Calu3 (cell line): ENCODE measurements around the gene ODAD4. TPM values are rescaled to one million over a fixed set of nuclear protein-coding genes. Genes with fewer than 3 reads are reported as not detected.

Experiments
- BruUV-seq: library from RNA; stranded (reverse); fragments of 400-500 nt; replicated peaks from 2 replicates; lab custom pipeline; 2021; lab: Mats Ljungman, UMichigan
- CTCF ChIA-PET: fragments of 300-600 bp; sonication (Branson Sonifier 250); formaldehyde crosslinking; loops from one replicate; lab custom pipeline; 2022; ENCODE audit warnings: antibody characterized with exemption; lab: Charles Lee
- DNase-seq: peaks from one replicate; pipeline ENCODE4 v3.0.0; 2022
- H3K27ac Mint-ChIP-seq: one replicate; pipeline ENCODE4 v1.8.0; 2022; ENCODE audit warnings: mixed read lengths; ENCODE audit not compliant: unreplicated experiment
- H3K27me3 Mint-ChIP-seq: one replicate; pipeline ENCODE4 v1.8.0; 2022; ENCODE audit warnings: mixed read lengths; ENCODE audit not compliant: unreplicated experiment
- H3K36me3 Mint-ChIP-seq: one replicate; pipeline ENCODE4 v1.8.0; 2022; ENCODE audit warnings: mild to moderate bottlenecking, moderate library complexity, mixed read lengths; ENCODE audit not compliant: insufficient read depth, unreplicated experiment
- H3K4me1 Mint-ChIP-seq: one replicate; pipeline ENCODE4 v1.8.0; 2022; ENCODE audit warnings: mild to moderate bottlenecking, low read depth, mixed read lengths; ENCODE audit not compliant: unreplicated experiment
- H3K4me3 Mint-ChIP-seq: one replicate; pipeline ENCODE4 v1.8.0; 2022; ENCODE audit warnings: mild to moderate bottlenecking, low read depth, moderate library complexity, mixed read lengths; ENCODE audit not compliant: unreplicated experiment
- H3K9me3 Mint-ChIP-seq: one replicate; pipeline ENCODE4 v1.8.0; 2022; ENCODE audit warnings: low read depth, mixed read lengths; ENCODE audit not compliant: unreplicated experiment
- CTCF ChIP-seq: fragments of 200-600 bp; IDR thresholded peaks from one replicate; pipeline ENCODE4 v1.8.0; 2022; ENCODE audit warnings: antibody characterized with exemption; ENCODE audit not compliant: unreplicated experiment
- intact Hi-C: fragments of 100-400 bp; cut with micrococcal nuclease; formaldehyde crosslinking; loops from one replicate; pipeline ENCODE4 v1.10.0; 2022; ENCODE audit not compliant: unreplicated experiment
- total RNA-seq: library from RNA; stranded (reverse); gene quantifications from 2 replicates; pipeline ENCODE4 v1.2.3, GENCODE V29; 2022

Gene ODAD4
- total RNA-seq, 1 experiment from 2014 or later = 2.7 TPM

DNA sequence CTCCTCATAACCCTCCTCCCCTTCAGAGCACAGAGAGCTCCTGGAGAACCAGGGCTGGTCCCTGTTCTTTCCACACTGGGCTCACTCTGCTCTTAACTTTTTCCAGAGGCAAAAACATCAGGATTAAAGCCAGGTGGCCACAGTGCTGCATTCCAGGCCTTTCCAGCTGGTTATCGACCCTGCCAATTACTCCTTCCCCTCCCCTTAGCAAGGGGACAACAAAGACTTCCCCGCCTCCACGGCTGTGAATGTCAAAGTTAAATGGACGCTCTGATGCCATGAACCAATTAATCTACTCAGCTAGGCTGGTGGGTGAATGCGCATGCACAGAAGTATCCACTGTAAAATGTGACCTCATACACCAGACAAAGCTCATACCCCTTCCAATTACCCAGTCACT lies 34.8 kb upstream of the ODAD4 start:
- H3K4me3 Mint-ChIP-seq = no peak overlapping the region
- no peak for TF ChIP-seq CTCF
- H3K9me3 Mint-ChIP-seq = no peaks in the 10 kb centered on the region
- peak overlapping the region; percentile 27 for H3K27ac Mint-ChIP-seq
- intact Hi-C loops = no loop called here
- peaks cover 94% of the 10 kb centered on the region for H3K36me3 Mint-ChIP-seq
- DNase-seq = no peak
- CTCF ChIA-PET = interaction anchor here (0.9 to 1.5 kb wide), 3 partner anchors 12 to 63 kb away, joined by 3 to 4 read pairs (median 3); no protein-coding TSS in a partner anchor
- peaks cover 19% of the 10 kb centered on the region for H3K4me1 Mint-ChIP-seq
- BruUV-seq = no TSS peak
- H3K27me3 Mint-ChIP-seq = no peaks in the 10 kb centered on the region

GRCh38 chr17:41896726-41897125 lies 33.7 kb upstream of the ODAD4 start:
- no peak overlapping the region for H3K4me3 Mint-ChIP-seq
- H3K9me3 Mint-ChIP-seq = no peaks in the 10 kb centered on the region
- CTCF ChIA-PET = interaction anchor here (1.5 kb wide), 1 partner anchor 11 kb away, joined by 3 read pairs; no protein-coding TSS in a partner anchor

GRCh38 chr17:41901646-41902045 lies 28.8 kb upstream of the ODAD4 start:
- BruUV-seq = no TSS peak
- H3K4me3 Mint-ChIP-seq = no peak overlapping the region
- peaks cover 12% of the 10 kb centered on the region for H3K4me1 Mint-ChIP-seq
- H3K27ac Mint-ChIP-seq = no peak overlapping the region
- peaks cover 87% of the 10 kb centered on the region for H3K36me3 Mint-ChIP-seq
- no peaks in the 10 kb centered on the region for H3K27me3 Mint-ChIP-seq
- intact Hi-C loops = no loop called here
- DNase-seq = no peak
- no peaks in the 10 kb centered on the region for H3K9me3 Mint-ChIP-seq
- no peak for TF ChIP-seq CTCF
- CTCF ChIA-PET = interaction anchor here (0.6 kb wide), 1 partner anchor 11 kb away, joined by 4 read pairs; no protein-coding TSS in a partner anchor

More at GRCh38 chr17:41896726-41897125, 33.7 kb upstream of the ODAD4 start:
- no peak for DNase-seq
- no peaks in the 10 kb centered on the region for H3K27me3 Mint-ChIP-seq
- intact Hi-C loops = no loop called here
- H3K36me3 Mint-ChIP-seq = peaks cover 98% of the 10 kb centered on the region
- H3K4me1 Mint-ChIP-seq = peaks cover 25% of the 10 kb centered on the region
- TF ChIP-seq CTCF = no peak
- BruUV-seq = no TSS peak
- H3K27ac Mint-ChIP-seq = no peak overlapping the region

GRCh38 chr17:41904242-41904841 lies 26.1 kb upstream of the ODAD4 start:
- Mint-ChIP-seq H3K27me3 (no peaks in the 10 kb centered on the region), H3K27ac (no peak overlapping the region), H3K4me1 (peaks cover 37% of the 10 kb centered on the region), H3K4me3 (no peak overlapping the region), H3K9me3 (no peaks in the 10 kb centered on the region), H3K36me3 (peaks cover 84% of the 10 kb centered on the region)
- TF ChIP-seq CTCF = no peak
- CTCF ChIA-PET = no interaction called here
- no peak for DNase-seq
- intact Hi-C loops = no loop called here
- BruUV-seq = no TSS peak
